Liver (tissue), 3 donors: Measurements from ENCODE around the gene NRG2.

Experiments used
- CTCF ChIP-seq: fragments of 150-350 bp; IDR thresholded peaks from 2 replicates; pipeline ENCODE4 v1.5.1; 2017; ENCODE audit warnings: improper control_type of control experiment, low read depth, low read length; ENCODE audit not compliant: missing input control
- SP1 ChIP-seq: IDR thresholded peaks from 2 replicates; pipeline ENCODE4 v1.6.1; 2018; ENCODE audit warnings: antibody characterized with exemption, mild to moderate bottlenecking
- donor health status: healthy.
- donor health status: healthy.

GRCh38 chr5:139966856-139967255, 76.2 kb downstream of the NRG2 start:
- TF ChIP-seq CTCF (no peak), SP1 (no peak)
